GM19035 (cell line): ENCODE measurements around the gene KRTAP5-10.
"Not testable (repeated sequence)": the region's sequence is repeated elsewhere in the genome, so short reads cannot be mapped to it uniquely, and the experiment has no call there.

Experiments
- ATAC-seq: cut with Tn5 transposase; IDR thresholded peaks from one replicate; pipeline ENCODE4 v1.9.1; 2021; ENCODE audit not compliant: unreplicated experiment

Gene KRTAP5-10

GRCh38 chr11:71542382-71542781 is 23.0 kb upstream of the KRTAP5-10 start:
- no peak for ATAC-seq

GRCh38 chr11:71542879-71543777 is 22.2 kb upstream of the KRTAP5-10 start:
- ATAC-seq = no peak

GRCh38 chr11:71543866-71544265 is 21.5 kb upstream of the KRTAP5-10 start:
- no peak for ATAC-seq

- no peak for ATAC-seq
These were observed 20.7 kb upstream of the KRTAP5-10 start for GRCh38 chr11:71544525-71545214.

GRCh38 chr11:71545405-71545966 is 19.9 kb upstream of the KRTAP5-10 start:
- no peak for ATAC-seq

GRCh38 chr11:71548120-71548519 is 17.2 kb upstream of the KRTAP5-10 start, which contains the start of gene KRTAP5-9:
KRTAP5-9 (plus strand) TSS chr11:71548420; CDS start chr11:71548658, 238 bp downstream.
- no peak for ATAC-seq

- no peak for ATAC-seq
These were observed 16.6 kb upstream of the KRTAP5-10 start for GRCh38 chr11:71548716-71549151.

GRCh38 chr11:71551711-71552110 is 13.7 kb upstream of the KRTAP5-10 start:
- ATAC-seq = no peak

- ATAC-seq = no peak
These were observed 10.4 kb upstream of the KRTAP5-10 start for GRCh38 chr11:71554996-71555395.

GRCh38 chr11:71555508-71555907 is 9.9 kb upstream of the KRTAP5-10 start:
- ATAC-seq = no peak

GRCh38 chr11:71556018-71556417 is 9.3 kb upstream of the KRTAP5-10 start:
- no peak for ATAC-seq

GRCh38 chr11:71557257-71557656 is 8.1 kb upstream of the KRTAP5-10 start:
- ATAC-seq = no peak

GRCh38 chr11:71558996-71559395 is 6.4 kb upstream of the KRTAP5-10 start:
- ATAC-seq = no peak

- no peak for ATAC-seq
These were observed 3.2 kb upstream of the KRTAP5-10 start for GRCh38 chr11:71562120-71562519.

GRCh38 chr11:71563406-71563805 is 2.0 kb upstream of the KRTAP5-10 start:
- no peak for ATAC-seq

GRCh38 chr11:71564430-71564829 is 933 bp upstream of the KRTAP5-10 start:
- ATAC-seq = no peak

GRCh38 chr11:71566081-71566620 is 788 bp downstream of the KRTAP5-10 start:
- no peak for ATAC-seq

GRCh38 chr11:71566626-71567599 is 1.6 kb downstream of the KRTAP5-10 start:
- not testable (repeated sequence) for ATAC-seq

GRCh38 chr11:71567633-71568032 is 2.3 kb downstream of the KRTAP5-10 start:
- ATAC-seq = not testable (repeated sequence)

- no peak for ATAC-seq
These were observed 3.5 kb downstream of the KRTAP5-10 start for GRCh38 chr11:71568704-71569349.
